ENCODE data around the gene HELB.

Gene HELB

GRCh38 chr12:66359300-66359699 lies 57.0 kb downstream of the HELB start:
- no peak overlapping the region for H3K4me3 ChIP-seq (ENCODE audit: control insufficient read depth, low read depth, low read length)
- DNase-seq (ENCODE audit: low read depth) = no peak
- TF ChIP-seq CTCF (IDR thresholded peaks at IDR 0.05; ENCODE audit: control insufficient read depth, insufficient read depth, low read depth, low read length, missing control alignments) = no peak

GRCh38 chr12:66361703-66362102 lies 59.4 kb downstream of the HELB start:
- H3K4me3 ChIP-seq (ENCODE audit: control insufficient read depth, low read depth, low read length) = no peak overlapping the region
- no peak for DNase-seq (ENCODE audit: low read depth)
- TF ChIP-seq CTCF (IDR thresholded peaks at IDR 0.05; ENCODE audit: control insufficient read depth, insufficient read depth, low read depth, low read length, missing control alignments) = no peak

- H3K4me3 ChIP-seq (ENCODE audit: control insufficient read depth, low read depth, low read length) = no peak overlapping the region
- no peak for DNase-seq (ENCODE audit: low read depth)
- no peak for TF ChIP-seq CTCF (IDR thresholded peaks at IDR 0.05; ENCODE audit: control insufficient read depth, insufficient read depth, low read depth, low read length, missing control alignments)
These were observed 63.6 kb downstream of the HELB start for GRCh38 chr12:66365718-66366490.

GRCh38 chr12:66367015-66367667 lies 64.8 kb downstream of the HELB start:
- no peak for TF ChIP-seq CTCF (IDR thresholded peaks at IDR 0.05; ENCODE audit: control insufficient read depth, insufficient read depth, low read depth, low read length, missing control alignments)
- H3K4me3 ChIP-seq (ENCODE audit: control insufficient read depth, low read depth, low read length) = no peak overlapping the region
- no peak for DNase-seq (ENCODE audit: low read depth)

GRCh38 chr12:66371982-66372381 lies 69.7 kb downstream of the HELB start:
- TF ChIP-seq CTCF (IDR thresholded peaks at IDR 0.05; ENCODE audit: control insufficient read depth, insufficient read depth, low read depth, low read length, missing control alignments) = no peak
- no peak overlapping the region for H3K4me3 ChIP-seq (ENCODE audit: control insufficient read depth, low read depth, low read length)
- no peak for DNase-seq (ENCODE audit: low read depth)

- DNase-seq (ENCODE audit: low read depth) = no peak
- no peak overlapping the region for H3K4me3 ChIP-seq (ENCODE audit: control insufficient read depth, low read depth, low read length)
- no peak for TF ChIP-seq CTCF (IDR thresholded peaks at IDR 0.05; ENCODE audit: control insufficient read depth, insufficient read depth, low read depth, low read length, missing control alignments)
These were observed 73.3 kb downstream of the HELB start for GRCh38 chr12:66375560-66375959.

All from AG09309 (cell line).